Measurements from ENCODE around the gene USP35. TPM values are rescaled to one million over a fixed set of nuclear protein-coding genes. Genes with fewer than 3 reads are reported as not detected.

Gene USP35
- total RNA-seq, 4 donors from 2014 or later, result 6.7 to 15.1 (median 8.6) TPM

DNA sequence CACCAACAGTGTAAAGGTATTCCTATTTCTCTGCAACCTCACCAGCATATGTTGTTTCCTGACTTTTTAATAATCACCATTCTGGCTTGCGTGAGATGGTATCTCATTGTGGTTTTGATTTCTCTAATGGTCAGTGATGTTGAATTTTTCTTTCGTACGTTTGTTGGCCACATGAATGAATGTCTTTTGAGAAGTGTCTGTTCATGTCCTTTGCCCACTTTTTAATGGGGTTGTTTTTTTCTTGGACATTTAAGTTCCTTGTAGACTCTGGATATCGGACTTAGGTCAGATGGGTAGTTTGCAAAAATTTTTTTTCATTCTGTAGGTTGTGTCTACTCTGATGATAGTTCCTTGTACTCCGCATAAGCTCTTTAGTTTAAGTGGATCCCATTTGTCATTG lies 22.8 kb downstream of the USP35 start:
- DNase-seq (ENCODE audit: low spot score) (no peak), ATAC-seq (ENCODE audit: low FRiP score) (no peak)
- TF ChIP-seq, protein P1, sequence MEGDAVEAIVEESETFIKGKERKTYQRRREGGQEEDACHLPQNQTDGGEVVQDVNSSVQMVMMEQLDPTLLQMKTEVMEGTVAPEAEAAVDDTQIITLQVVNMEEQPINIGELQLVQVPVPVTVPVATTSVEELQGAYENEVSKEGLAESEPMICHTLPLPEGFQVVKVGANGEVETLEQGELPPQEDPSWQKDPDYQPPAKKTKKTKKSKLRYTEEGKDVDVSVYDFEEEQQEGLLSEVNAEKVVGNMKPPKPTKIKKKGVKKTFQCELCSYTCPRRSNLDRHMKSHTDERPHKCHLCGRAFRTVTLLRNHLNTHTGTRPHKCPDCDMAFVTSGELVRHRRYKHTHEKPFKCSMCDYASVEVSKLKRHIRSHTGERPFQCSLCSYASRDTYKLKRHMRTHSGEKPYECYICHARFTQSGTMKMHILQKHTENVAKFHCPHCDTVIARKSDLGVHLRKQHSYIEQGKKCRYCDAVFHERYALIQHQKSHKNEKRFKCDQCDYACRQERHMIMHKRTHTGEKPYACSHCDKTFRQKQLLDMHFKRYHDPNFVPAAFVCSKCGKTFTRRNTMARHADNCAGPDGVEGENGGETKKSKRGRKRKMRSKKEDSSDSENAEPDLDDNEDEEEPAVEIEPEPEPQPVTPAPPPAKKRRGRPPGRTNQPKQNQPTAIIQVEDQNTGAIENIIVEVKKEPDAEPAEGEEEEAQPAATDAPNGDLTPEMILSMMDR (IDR thresholded peaks at IDR 0.05), result no peak

DNA sequence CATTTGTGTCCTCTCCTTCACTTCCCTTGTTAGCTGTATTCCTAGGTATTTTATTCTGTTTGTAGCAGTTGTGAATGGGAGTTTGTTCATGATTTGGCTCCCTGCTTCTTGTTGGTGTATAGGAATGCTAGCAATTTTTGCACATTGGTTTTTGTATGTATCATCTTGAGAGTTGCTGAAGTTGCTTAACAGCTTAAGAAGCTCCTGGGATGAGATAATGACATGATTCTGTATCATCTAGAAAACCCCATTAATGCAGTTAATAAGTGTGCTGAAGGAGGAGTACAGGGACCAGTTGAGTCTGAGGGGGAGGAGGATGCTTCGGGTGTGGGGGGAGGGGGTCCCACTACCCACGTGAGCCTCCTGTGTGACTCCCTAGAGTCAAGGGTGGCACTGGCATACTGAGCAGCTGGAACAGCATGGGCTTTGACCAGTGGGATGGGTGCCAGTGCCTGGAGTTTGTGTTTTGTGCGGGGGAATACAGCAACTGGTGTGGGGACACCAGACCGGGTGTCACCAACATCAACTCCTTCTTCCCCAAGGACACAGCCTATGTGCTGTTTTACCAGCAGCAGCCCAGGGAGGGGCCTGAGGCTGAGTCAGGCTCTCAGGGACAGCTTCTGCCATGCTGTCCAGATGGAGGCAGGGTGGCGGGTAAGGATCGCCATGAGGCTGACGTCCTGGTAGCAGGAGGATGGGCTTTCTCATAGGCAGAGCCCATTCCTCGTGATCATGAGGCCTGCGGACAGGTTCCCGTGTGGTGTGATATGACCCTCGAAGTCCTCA lies 24.1 kb downstream of the USP35 start:
- no peak for ATAC-seq (ENCODE audit: low FRiP score)
- peak; percentile 20 for DNase-seq (ENCODE audit: low spot score)
- TF ChIP-seq, protein P1 (IDR thresholded peaks at IDR 0.05), result no peak

DNA sequence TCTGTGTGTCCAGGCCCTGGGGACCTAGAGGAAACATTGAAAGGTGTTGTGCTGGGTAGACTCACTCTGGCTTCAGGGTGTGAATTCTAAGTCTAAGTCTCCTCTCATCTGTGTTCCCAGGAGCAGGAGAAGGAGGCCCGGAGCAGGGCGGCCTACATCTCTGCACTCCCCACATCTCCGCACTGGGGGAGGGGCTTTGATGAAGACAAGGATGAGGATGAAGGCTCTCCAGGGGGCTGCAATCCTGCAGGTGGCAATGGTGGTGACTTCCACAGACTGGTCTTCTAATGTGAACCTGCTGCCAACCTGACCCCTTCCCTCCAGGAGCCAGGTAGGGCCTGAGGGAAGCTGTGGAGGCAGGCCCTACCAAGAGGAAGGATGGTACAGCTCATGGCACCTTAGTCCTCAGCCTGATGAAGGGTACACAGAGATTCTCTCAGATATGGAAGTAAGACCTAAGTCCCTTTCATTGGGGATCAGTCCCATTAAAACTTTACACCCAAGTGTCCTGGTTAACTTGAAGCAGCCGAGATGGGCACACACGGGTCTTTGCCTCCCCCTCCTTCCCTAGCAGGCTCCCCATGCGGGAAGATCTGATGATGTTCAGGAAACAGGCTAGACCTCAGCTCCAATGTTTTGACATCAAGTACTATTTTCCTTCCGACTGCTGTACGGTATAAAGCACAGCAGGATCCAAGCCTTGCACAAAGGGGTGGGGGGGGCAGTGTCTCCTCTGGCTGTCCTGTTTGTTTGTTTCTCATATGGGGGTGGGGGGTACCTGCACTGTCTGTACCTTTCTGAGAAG lies 25.0 kb downstream of the USP35 start:
- DNase-seq (ENCODE audit: low spot score) (no peak), ATAC-seq (ENCODE audit: low FRiP score) (no peak)
- TF ChIP-seq, protein P1 (IDR thresholded peaks at IDR 0.05), result no peak

DNA sequence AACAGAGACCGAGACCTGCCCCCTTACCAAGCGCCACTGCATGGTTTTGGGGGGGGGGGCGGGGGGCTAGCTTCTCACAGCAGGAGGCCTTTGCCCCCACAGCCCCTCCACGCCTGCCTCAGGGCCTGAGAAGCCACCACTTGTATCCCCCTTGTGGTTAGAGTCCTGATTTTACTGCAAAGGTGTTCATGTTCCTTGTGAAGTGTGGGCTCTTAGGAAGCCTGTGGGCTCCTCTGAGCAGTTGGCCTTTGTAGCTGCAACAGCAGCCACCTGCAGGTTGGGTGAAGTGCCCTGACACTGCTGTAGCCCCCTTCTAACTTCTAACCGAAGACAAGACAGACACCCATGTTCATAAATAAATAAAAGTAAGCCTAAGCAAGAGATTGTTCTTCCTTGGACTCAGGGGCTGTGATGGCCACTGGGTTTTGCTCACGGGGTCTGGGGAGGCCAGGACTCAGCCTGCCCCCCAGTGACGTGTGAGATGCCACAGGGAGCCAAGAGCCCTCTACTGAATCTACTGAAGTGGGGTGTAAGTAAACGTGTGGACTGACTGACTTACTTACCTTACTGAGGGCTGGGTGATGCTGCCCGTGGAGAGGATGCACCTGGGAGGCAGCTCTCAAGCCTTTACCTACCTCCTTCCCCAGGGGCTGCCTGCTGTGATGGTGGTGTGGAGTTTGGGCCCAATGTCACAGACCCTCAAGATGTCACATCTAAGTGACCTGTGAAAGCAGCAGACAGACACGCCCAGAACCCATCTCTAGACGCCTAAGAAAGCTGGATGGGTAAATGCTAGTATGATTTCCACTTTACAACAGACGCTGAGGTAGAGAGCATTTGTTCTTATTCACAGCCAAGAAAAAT lies 25.8 kb downstream of the USP35 start:
- ATAC-seq (ENCODE audit: low FRiP score), result no peak

DNA sequence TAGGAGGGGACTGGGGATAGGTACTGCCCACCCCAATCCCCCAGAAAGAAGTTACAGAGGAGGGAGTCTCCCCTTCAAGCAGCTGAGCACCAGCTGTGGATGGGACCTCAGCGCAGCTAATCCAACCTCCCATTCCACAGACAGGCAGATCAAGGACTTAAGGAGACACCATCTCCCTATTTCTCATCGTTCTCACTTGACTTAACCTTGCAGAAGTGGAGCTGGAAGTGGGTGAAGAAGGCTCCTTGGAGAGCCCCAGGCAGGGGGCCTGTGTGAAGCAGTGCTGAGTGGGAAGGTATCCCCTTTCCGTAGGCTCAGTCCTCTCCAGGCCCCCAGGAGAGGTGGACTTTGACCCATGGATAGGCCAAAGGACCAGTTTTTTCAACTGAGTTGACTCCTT lies 27.3 kb downstream of the USP35 start:
- TF ChIP-seq, protein P1 (IDR thresholded peaks at IDR 0.05), result no peak
- ATAC-seq (ENCODE audit: low FRiP score) (no peak), DNase-seq (ENCODE audit: low spot score) (no peak)

More for the DNA sequence above, 25.8 kb downstream of the USP35 start:
- TF ChIP-seq, protein P1 (IDR thresholded peaks at IDR 0.05), result no peak
- no peak for DNase-seq (ENCODE audit: low spot score)

DNA sequence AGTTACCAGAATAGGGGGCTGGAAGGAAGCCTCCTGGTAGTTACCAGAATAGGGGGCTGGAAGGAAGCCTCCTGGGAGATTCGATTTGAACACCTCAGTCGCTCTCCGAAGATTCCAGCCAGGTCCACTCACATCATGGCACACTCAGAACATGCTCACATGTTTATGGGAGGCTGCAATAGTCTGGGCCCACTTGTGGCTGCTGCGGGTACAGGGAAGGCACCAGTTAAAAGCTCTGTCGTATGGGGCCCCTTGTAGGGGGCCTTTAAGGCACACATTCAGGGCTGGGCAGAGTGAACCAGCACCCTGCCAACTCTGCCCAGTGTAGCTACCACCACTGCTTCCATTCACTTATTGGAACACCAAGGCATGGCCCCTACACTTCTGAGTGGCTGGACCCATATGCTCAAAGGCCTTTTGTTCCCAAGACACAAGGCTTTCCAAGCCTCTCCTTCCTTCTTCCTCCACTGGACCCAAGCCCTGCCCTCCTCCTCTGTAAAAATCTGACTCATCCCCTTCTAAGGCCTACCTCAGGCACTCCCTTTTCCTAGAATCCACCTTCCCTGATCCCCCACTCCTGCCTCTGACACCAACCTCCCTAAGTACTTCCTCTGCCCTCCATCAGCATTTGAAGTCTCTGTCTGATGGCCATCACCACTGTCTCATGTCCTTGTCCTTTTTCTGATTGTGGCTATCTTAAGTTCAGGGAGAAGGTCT lies 28.0 kb downstream of the USP35 start:
- TF ChIP-seq, protein P1 (IDR thresholded peaks at IDR 0.05), result no peak
- ATAC-seq (ENCODE audit: low FRiP score) (peak; percentile 31), DNase-seq (ENCODE audit: low spot score) (no peak)

All from omental fat pad (tissue), 4 donors.